Measurements from ENCODE around the gene ZFY. TPM values are rescaled to one million over a fixed set of nuclear protein-coding genes. Genes with fewer than 3 reads are reported as not detected.

ZFY gene
- polyA plus RNA-seq, 1 of the 3 experiments (the other 2 are of a cell fraction), result not detected

DNA sequence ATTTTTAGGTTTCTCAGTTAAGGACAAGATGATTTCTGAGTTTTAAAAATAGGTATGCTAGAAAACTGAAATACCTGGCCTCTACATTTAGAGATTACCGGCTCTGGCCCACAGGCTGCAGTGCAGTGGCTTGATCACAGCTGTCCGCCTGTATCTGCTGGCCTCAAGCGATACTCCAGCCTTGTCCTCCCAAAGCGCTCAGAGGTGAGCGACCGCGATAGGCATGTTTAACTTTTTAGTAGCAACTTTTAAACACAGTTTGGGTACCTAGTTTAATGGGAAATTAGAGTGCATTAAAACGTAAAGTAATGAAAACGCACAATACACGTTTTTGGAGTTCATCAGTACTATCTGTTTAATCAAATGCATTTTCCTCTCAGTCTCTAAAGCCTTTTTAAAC, 1.1 kb upstream of the ZFY start (continued):
- TF ChIP-seq ZBTB33 (IDR thresholded peaks at IDR 0.05; ENCODE audit: borderline replicate concordance, low read depth) (no peak), MXI1 (IDR thresholded peaks at IDR 0.05; ENCODE audit: low read depth, low read length) (no peak), YY1 (IDR thresholded peaks at IDR 0.05; ENCODE audit: low read depth) (no peak), EZH2phosphoT487 (IDR thresholded peaks at IDR 0.05; ENCODE audit: borderline replicate concordance, low read depth) (no peak)

DNA sequence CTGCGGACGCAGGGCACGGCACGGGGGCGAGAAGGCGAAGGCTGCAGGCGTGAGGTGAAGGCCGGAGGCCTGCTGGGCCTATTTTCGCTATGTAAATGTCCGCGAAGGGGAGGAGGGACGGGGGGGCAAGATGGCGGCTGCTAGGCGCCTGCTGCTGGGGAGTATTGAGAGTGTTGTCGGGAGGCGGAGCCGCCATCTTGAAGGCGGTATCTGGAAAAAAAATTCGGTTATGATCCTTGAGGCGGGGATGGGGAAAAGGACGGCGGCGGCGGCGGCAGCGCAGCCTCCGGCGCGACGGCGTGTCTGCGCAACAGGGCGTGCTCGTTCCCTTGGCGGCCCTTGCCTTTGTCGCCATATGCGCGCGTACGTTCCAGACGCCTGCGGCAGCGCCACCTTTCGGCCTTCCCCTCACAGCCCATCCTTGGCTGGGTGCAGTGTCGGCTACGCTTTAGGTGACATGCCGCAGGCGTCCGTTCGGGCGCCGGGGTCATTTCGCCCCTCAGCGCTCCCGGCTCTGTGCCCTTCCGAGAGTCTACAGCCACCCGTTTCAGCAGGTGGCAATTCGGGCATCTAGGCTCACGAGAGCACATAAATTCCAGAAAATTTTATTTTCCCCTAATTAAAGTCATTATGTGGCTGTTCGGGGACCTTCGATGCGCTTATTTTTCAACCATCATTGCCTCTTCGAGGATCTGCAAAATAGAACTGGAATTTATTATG, 695 bp downstream of the ZFY start:
- Histone ChIP-seq H3K27ac (ENCODE audit: low read depth in 2 of 2, low read length in 1 of 2) (no peak overlapping the region), H3F3A (replicated peaks; ENCODE audit: insufficient read depth) (no peaks in the 10 kb centered on the region), H3K4me2 (no peak overlapping the region), H3K36me3 (replicated peaks in 1 of 2; ENCODE audit: control insufficient read depth in 1 of 2, insufficient read depth in 2 of 2, low read length in 1 of 2) (no peaks in the 10 kb centered on the region), H3K9me2 (no peaks in the 10 kb centered on the region), H3K27me3 (ENCODE audit: insufficient read depth) (no peaks in the 10 kb centered on the region), H2AFZ (ENCODE audit: low read depth) (no peak overlapping the region), H3K4me1 (ENCODE audit: control insufficient read depth in 1 of 2, insufficient read depth in 2 of 2, low read depth in 1 of 2, low read length in 1 of 2) (no peaks in the 10 kb centered on the region), H4K20me1 (ENCODE audit: insufficient read depth) (no peaks in the 10 kb centered on the region), H3K9ac (no peak overlapping the region), H3K79me2 (ENCODE audit: insufficient read depth) (no peaks in the 10 kb centered on the region), H3K4me3 (ENCODE audit: low read depth in 2 of 2, low read length in 1 of 2) (no peak overlapping the region), H3K9me3 (no peaks in the 10 kb centered on the region)
- CTCF ChIA-PET, result no interaction called here
- WGBS (ENCODE audit: low lambda C conversion rate), result no CpG with 5 or more reads among the region's 63 CpGs
- POLR2A ChIA-PET, result no interaction called here
- TF ChIP-seq ZBTB33 (IDR thresholded peaks at IDR 0.05; ENCODE audit: borderline replicate concordance, low read depth) (no peak), ELF1 (IDR thresholded peaks at IDR 0.05) (no peak)
- DNase-seq, result no peak

DNA sequence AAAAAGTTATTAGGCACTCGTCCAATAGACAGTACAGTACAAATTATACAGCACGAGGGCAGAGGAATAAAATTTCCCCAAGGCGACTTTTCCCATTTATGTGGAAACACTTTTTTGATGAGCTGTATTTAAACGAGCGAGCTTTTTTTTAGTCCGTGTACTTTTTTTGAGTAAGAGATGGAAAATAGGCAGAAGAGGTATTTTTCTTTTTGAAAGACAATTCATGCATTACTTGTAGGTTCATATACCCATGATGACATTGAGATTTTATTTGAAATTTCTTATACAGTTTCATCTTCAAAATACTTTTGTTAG, 1.2 kb downstream of the ZFY start:
- TF ChIP-seq RCOR1 (IDR thresholded peaks at IDR 0.05; ENCODE audit: low read length), result no peak
- TF ChIP-seq TCF12 (IDR thresholded peaks at IDR 0.05), result no peak
- no peak for TF ChIP-seq TEAD4 (IDR thresholded peaks at IDR 0.05; ENCODE audit: borderline replicate concordance, insufficient read depth)
- no peak for TF ChIP-seq ELF1 (IDR thresholded peaks at IDR 0.05)
- TF ChIP-seq, protein P1, sequence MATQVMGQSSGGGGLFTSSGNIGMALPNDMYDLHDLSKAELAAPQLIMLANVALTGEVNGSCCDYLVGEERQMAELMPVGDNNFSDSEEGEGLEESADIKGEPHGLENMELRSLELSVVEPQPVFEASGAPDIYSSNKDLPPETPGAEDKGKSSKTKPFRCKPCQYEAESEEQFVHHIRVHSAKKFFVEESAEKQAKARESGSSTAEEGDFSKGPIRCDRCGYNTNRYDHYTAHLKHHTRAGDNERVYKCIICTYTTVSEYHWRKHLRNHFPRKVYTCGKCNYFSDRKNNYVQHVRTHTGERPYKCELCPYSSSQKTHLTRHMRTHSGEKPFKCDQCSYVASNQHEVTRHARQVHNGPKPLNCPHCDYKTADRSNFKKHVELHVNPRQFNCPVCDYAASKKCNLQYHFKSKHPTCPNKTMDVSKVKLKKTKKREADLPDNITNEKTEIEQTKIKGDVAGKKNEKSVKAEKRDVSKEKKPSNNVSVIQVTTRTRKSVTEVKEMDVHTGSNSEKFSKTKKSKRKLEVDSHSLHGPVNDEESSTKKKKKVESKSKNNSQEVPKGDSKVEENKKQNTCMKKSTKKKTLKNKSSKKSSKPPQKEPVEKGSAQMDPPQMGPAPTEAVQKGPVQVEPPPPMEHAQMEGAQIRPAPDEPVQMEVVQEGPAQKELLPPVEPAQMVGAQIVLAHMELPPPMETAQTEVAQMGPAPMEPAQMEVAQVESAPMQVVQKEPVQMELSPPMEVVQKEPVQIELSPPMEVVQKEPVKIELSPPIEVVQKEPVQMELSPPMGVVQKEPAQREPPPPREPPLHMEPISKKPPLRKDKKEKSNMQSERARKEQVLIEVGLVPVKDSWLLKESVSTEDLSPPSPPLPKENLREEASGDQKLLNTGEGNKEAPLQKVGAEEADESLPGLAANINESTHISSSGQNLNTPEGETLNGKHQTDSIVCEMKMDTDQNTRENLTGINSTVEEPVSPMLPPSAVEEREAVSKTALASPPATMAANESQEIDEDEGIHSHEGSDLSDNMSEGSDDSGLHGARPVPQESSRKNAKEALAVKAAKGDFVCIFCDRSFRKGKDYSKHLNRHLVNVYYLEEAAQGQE (IDR thresholded peaks at IDR 0.05; ENCODE audit: low read depth, low read length), result no peak
- TF ChIP-seq MEF2A (IDR thresholded peaks at IDR 0.05; ENCODE audit: borderline replicate concordance, low read depth), result no peak
- TF ChIP-seq RAD21 (IDR thresholded peaks at IDR 0.05; ENCODE audit: low read length), result no peak
- TF ChIP-seq SMC3 (IDR thresholded peaks at IDR 0.05; ENCODE audit: low read depth, low read length), result no peak
- TF ChIP-seq, protein P2, sequence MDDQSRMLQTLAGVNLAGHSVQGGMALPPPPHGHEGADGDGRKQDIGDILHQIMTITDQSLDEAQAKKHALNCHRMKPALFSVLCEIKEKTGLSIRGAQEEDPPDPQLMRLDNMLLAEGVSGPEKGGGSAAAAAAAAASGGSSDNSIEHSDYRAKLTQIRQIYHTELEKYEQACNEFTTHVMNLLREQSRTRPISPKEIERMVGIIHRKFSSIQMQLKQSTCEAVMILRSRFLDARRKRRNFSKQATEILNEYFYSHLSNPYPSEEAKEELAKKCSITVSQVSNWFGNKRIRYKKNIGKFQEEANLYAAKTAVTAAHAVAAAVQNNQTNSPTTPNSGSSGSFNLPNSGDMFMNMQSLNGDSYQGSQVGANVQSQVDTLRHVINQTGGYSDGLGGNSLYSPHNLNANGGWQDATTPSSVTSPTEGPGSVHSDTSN (IDR thresholded peaks at IDR 0.05), result no peak
- TF ChIP-seq, protein P3, sequence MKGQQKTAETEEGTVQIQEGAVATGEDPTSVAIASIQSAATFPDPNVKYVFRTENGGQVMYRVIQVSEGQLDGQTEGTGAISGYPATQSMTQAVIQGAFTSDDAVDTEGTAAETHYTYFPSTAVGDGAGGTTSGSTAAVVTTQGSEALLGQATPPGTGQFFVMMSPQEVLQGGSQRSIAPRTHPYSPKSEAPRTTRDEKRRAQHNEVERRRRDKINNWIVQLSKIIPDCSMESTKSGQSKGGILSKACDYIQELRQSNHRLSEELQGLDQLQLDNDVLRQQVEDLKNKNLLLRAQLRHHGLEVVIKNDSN (IDR thresholded peaks at IDR 0.05; ENCODE audit: borderline replicate concordance, low read depth), result no peak
- TF ChIP-seq, protein P4, sequence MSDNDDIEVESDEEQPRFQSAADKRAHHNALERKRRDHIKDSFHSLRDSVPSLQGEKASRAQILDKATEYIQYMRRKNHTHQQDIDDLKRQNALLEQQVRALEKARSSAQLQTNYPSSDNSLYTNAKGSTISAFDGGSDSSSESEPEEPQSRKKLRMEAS (IDR thresholded peaks at IDR 0.05; ENCODE audit: low read depth), result no peak
- Histone ChIP-seq H3K27ac (ENCODE audit: low read depth in 2 of 2, low read length in 1 of 2) (no peak overlapping the region), H3K9ac (no peak overlapping the region), H3K36me3 (replicated peaks in 1 of 2; ENCODE audit: control insufficient read depth in 1 of 2, insufficient read depth in 2 of 2, low read length in 1 of 2) (no peaks in the 10 kb centered on the region), H4K20me1 (ENCODE audit: insufficient read depth) (no peaks in the 10 kb centered on the region), H3K4me2 (no peak overlapping the region), H2AFZ (ENCODE audit: low read depth) (no peak overlapping the region), H3K79me2 (ENCODE audit: insufficient read depth) (no peaks in the 10 kb centered on the region), H3K4me3 (ENCODE audit: low read depth in 2 of 2, low read length in 1 of 2) (no peak overlapping the region), H3F3A (replicated peaks; ENCODE audit: insufficient read depth) (no peaks in the 10 kb centered on the region), H3K27me3 (ENCODE audit: insufficient read depth) (no peaks in the 10 kb centered on the region), H3K9me2 (no peaks in the 10 kb centered on the region), H3K4me1 (ENCODE audit: control insufficient read depth in 1 of 2, insufficient read depth in 2 of 2, low read depth in 1 of 2, low read length in 1 of 2) (no peaks in the 10 kb centered on the region), H3K9me3 (no peaks in the 10 kb centered on the region)
- ChIA-PET CTCF (no interaction called here), POLR2A (no interaction called here)
- no peak for DNase-seq
- no CpG with 5 or more reads among the region's 6 CpGs for WGBS (ENCODE audit: low lambda C conversion rate)

Measured in SK-N-SH (cell line).